DND-41 (cell line): ENCODE data around the gene FKBP3.

ENCODE experiments used
- ATAC-seq: fragments of 200-7000 bp; cut with Tn5 transposase; 3 replicates; pipeline ENCODE4 v1.9.1; 2021; ENCODE audit warnings: low read depth; ENCODE audit not compliant: insufficient read depth
- DNase-seq: peaks from one replicate; pipeline ENCODE4 v3.0.0-alpha.2; 2020
- H2AFZ ChIP-seq: 2 replicates; pipeline ENCODE4 v1.6.0; 2012; ENCODE audit warnings: low read depth, low read length
- H3K27ac ChIP-seq: 2 replicates; pipeline ENCODE4 v1.5.1; 2012; ENCODE audit warnings: low read length, inconsistent platforms
- H3K27me3 ChIP-seq: fragments of 200-600 bp; sonication (generic); 2 replicates; pipeline ENCODE4 v1.6.0; 2012; ENCODE audit warnings: low read length, mild to moderate bottlenecking, inconsistent platforms; ENCODE audit not compliant: insufficient read depth, poor library complexity
- H3K36me3 ChIP-seq: 2 replicates; pipeline ENCODE4 v1.5.1; 2012; ENCODE audit warnings: low read length, inconsistent platforms; ENCODE audit not compliant: insufficient read depth
- H3K4me1 ChIP-seq: 2 replicates; pipeline ENCODE4 v1.5.1; 2012; ENCODE audit warnings: mild to moderate bottlenecking, low read length; ENCODE audit not compliant: insufficient read depth
- H3K4me2 ChIP-seq: 2 replicates; pipeline ENCODE4 v1.6.0; 2012; ENCODE audit warnings: mild to moderate bottlenecking, moderate library complexity, low read length, inconsistent platforms; ENCODE audit not compliant: insufficient read depth
- H3K4me3 ChIP-seq, 2 experiments: fragments of 200-600 bp in 1 of 2; shearing (Covaris generic) in 1 of 2; 2 replicates each; pipeline ENCODE4 v1.5.1; 2012 to 2016; ENCODE audit warnings: inconsistent platforms in 2 of 2, low read length in 2 of 2, mild to moderate bottlenecking in 2 of 2, low read depth in 1 of 2, moderate library complexity in 1 of 2
- H3K79me2 ChIP-seq: 2 replicates; pipeline ENCODE4 v1.6.0; 2012; ENCODE audit warnings: low read length, inconsistent platforms; ENCODE audit not compliant: insufficient read depth
- H3K9ac ChIP-seq: 2 replicates; pipeline ENCODE4 v1.6.0; 2012; ENCODE audit warnings: low read depth, mild to moderate bottlenecking, inconsistent platforms, low read length, moderate library complexity
- H3K9me3 ChIP-seq: 2 replicates; pipeline ENCODE4 v1.5.1; 2012; ENCODE audit warnings: low read length, moderate library complexity, mild to moderate bottlenecking, inconsistent platforms; ENCODE audit not compliant: insufficient read depth, severe bottlenecking
- H4K20me1 ChIP-seq: 2 replicates; pipeline ENCODE4 v1.6.0; 2012; ENCODE audit warnings: low read length; ENCODE audit not compliant: insufficient read depth
- CTCF ChIP-seq: IDR thresholded peaks from 2 replicates; pipeline ENCODE4 v1.5.1; 2012; ENCODE audit warnings: borderline replicate concordance, low read length, moderate library complexity, mild to moderate bottlenecking; ENCODE audit not compliant: poor library complexity, severe bottlenecking; ENCODE audit errors: extremely low read depth
- EZH2 ChIP-seq: IDR thresholded peaks from 3 replicates; pipeline ENCODE4 v1.6.1; 2012; ENCODE audit warnings: borderline replicate concordance, low read depth, mild to moderate bottlenecking, moderate library complexity, low read length, inconsistent platforms; ENCODE audit not compliant: severe bottlenecking

The FKBP3 gene

GRCh38 chr14:45114327-45114726 lies 20.0 kb downstream of the FKBP3 start:
- peaks cover 3% of the 10 kb centered on the region for H3K79me2 ChIP-seq
- peaks cover 9% of the 10 kb centered on the region; the same call in 1 of the 2 replicates for H4K20me1 ChIP-seq
- H3K9me3 ChIP-seq = no peaks in the 10 kb centered on the region
- H3K27ac ChIP-seq = no peak overlapping the region
- no peak overlapping the region for H3K9ac ChIP-seq
- TF ChIP-seq EZH2 (no peak), CTCF (no peak)
- no peaks in the 10 kb centered on the region for H3K27me3 ChIP-seq
- ATAC-seq = no peak
- DNase-seq = no peak
- no peaks in the 10 kb centered on the region for H3K4me1 ChIP-seq
- H3K4me2 ChIP-seq = no peak overlapping the region
- no peak overlapping the region for H3K4me3 ChIP-seq
- no peak overlapping the region for H2AFZ ChIP-seq
- H3K36me3 ChIP-seq = peaks cover 97% of the 10 kb centered on the region

- no peak overlapping the region for H2AFZ ChIP-seq
- ATAC-seq (no peak), DNase-seq (no peak)
- no peak overlapping the region for H3K4me3 ChIP-seq
- no peak overlapping the region for H3K4me2 ChIP-seq
- H3K4me1 ChIP-seq = no peaks in the 10 kb centered on the region
- peaks cover 9% of the 10 kb centered on the region; the same call in 1 of the 2 replicates for H4K20me1 ChIP-seq
- peaks cover 97% of the 10 kb centered on the region for H3K36me3 ChIP-seq
- H3K79me2 ChIP-seq = peaks cover 3% of the 10 kb centered on the region
- no peak overlapping the region for H3K9ac ChIP-seq
- no peaks in the 10 kb centered on the region for H3K27me3 ChIP-seq
- no peak overlapping the region for H3K27ac ChIP-seq
- TF ChIP-seq CTCF (no peak), EZH2 (no peak)
- no peaks in the 10 kb centered on the region for H3K9me3 ChIP-seq
Observed at GRCh38 chr14:45112896-45113781, 21.1 kb downstream of the FKBP3 start.

- Histone ChIP-seq H3K27ac (no peak overlapping the region), H3K4me3 (no peak overlapping the region), H2AFZ (no peak overlapping the region), H3K4me2 (no peak overlapping the region), H3K4me1 (no peaks in the 10 kb centered on the region), H4K20me1 (0 out of 2 replicates have a peak, but pooled peaks cover 3% of the 10 kb centered on the region), H3K9me3 (no peaks in the 10 kb centered on the region), H3K9ac (no peak overlapping the region), H3K27me3 (no peaks in the 10 kb centered on the region), H3K36me3 (peaks cover 94% of the 10 kb centered on the region), H3K79me2 (peaks cover 16% of the 10 kb centered on the region; the same call in 1 of the 2 replicates)
- DNase-seq = no peak
- no peak for TF ChIP-seq EZH2
- TF ChIP-seq CTCF = no peak
- no peak for ATAC-seq
Observed at GRCh38 chr14:45104561-45104960, 29.7 kb downstream of the FKBP3 start.
